IPS-15b (cell line): ENCODE measurements around the gene MAP3K20.
"Not testable (repeated sequence)": the region's sequence is repeated elsewhere in the genome, so short reads cannot be mapped to it uniquely, and the experiment has no call there.

Experiments used
- H3K27me3 ChIP-seq: one replicate; pipeline ENCODE4 v1.6.1; 2013; ENCODE audit warnings: low read length; ENCODE audit not compliant: control insufficient read depth, insufficient read depth
- H3K36me3 ChIP-seq: one replicate; pipeline ENCODE4 v1.6.1; 2013; ENCODE audit warnings: low read length; ENCODE audit not compliant: control insufficient read depth, insufficient read depth
- H3K4me1 ChIP-seq: one replicate; pipeline ENCODE4 v1.6.1; 2013; ENCODE audit warnings: mild to moderate bottlenecking, low read length; ENCODE audit not compliant: control insufficient read depth, insufficient read depth
- H3K4me3 ChIP-seq: one replicate; pipeline ENCODE4 v1.5.1; 2013; ENCODE audit warnings: low read depth, low read length
- H3K9ac ChIP-seq: one replicate; pipeline ENCODE4 v1.6.1; 2013; ENCODE audit warnings: low read depth, mild to moderate bottlenecking, low read length
- H3K9me3 ChIP-seq: one replicate; pipeline ENCODE4 v1.6.1; 2013; ENCODE audit warnings: mild to moderate bottlenecking, low read length; ENCODE audit not compliant: control insufficient read depth, insufficient read depth

Gene MAP3K20

DNA sequence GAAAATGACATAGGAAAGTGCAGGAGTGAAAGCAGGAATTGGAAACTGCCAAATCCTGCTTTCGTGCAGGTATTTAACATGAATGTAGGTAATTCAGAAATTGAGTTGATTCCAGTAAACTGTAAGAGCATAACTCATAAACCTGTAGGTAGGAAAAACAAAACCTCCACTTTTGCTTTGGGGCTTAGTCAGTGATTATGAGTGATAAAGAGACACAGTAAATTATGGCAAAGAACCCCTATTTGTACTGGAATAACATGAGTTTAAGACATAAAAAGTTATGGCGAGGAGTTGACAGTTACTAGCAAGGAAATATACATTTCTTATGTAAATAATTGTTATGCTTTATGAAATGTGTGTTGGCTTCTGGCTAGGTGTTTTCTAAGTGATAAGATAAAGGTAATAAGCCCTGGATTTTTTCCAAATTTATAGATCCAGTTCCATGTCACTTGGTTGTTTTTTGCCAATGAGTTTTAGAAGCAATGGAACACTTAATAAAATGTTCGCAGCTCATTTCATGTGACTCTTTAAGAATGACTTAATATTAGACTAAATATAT is 17.3 kb downstream of the MAP3K20 start:
- H3K4me1 ChIP-seq: peaks cover 3% of the 10 kb centered on the region
- H3K9ac ChIP-seq: no peak overlapping the region
- H3K27me3 ChIP-seq: no peaks in the 10 kb centered on the region
- no peaks in the 10 kb centered on the region for H3K36me3 ChIP-seq
- H3K4me3 ChIP-seq: no peak overlapping the region
- H3K9me3 ChIP-seq: no peaks in the 10 kb centered on the region

DNA sequence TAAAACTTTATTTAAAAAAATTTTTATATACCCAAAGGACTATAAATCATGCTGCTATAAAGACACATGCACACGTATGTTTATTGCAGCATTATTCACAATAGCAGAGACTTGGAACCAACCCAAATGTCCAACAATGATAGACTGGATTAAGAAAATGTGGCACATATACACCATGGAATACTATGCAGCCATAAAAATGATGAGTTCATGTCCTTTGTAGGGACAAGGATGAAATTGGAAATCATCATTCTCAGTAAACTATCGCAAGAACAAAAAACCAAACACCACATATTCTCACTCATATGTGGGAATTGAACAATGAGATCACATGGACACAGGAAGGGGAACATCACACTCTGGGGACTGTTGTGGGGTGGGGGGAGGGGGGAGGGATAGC is 18.0 kb downstream of the MAP3K20 start:
- not testable (repeated sequence) for H3K9me3 ChIP-seq, H3K36me3 ChIP-seq, H3K4me3 ChIP-seq, H3K4me1 ChIP-seq, H3K27me3 ChIP-seq, H3K9ac ChIP-seq

DNA sequence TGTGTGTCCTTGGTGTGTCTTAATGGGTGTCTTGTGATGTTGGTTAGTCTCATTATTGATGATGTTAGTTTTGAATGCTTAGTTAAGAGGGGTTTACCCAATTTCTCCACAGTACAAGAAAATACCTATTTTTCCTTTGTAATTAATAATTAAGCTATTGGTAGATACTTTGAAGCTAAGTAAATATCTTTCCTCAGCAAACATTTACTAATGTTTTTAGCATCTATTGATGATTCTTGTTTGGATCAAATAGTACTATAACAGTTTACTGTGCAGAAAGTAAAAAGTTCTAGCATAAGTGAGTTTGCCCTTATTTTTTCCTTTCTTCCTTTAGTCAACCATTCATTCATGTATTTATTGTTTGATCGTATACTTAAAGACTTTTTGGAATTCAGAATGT is 19.1 kb downstream of the MAP3K20 start:
- Histone ChIP-seq H3K27me3 (no peaks in the 10 kb centered on the region), H3K4me1 (no peaks in the 10 kb centered on the region), H3K9me3 (no peaks in the 10 kb centered on the region), H3K4me3 (no peak overlapping the region), H3K36me3 (no peaks in the 10 kb centered on the region), H3K9ac (no peak overlapping the region)

DNA sequence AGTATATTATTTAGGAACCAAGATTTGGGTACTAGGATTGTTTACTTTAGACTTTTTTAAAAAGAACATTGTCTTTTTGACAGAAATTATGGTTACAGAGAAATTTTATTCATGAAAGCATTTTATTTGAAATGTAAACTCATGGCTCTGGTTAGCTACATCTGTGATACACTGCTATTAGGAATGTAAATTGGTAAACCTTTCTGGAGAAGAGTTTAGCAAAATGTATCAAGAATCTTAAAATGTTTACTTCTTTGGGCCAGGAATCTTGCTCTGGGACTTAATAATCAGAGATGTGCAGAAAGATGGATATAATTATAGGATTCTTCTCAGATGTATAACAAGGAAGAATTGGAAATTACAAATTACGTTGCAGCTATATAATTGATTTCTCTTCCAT is 19.7 kb downstream of the MAP3K20 start:
- no peaks in the 10 kb centered on the region for H3K9me3 ChIP-seq
- no peaks in the 10 kb centered on the region for H3K36me3 ChIP-seq

DNA sequence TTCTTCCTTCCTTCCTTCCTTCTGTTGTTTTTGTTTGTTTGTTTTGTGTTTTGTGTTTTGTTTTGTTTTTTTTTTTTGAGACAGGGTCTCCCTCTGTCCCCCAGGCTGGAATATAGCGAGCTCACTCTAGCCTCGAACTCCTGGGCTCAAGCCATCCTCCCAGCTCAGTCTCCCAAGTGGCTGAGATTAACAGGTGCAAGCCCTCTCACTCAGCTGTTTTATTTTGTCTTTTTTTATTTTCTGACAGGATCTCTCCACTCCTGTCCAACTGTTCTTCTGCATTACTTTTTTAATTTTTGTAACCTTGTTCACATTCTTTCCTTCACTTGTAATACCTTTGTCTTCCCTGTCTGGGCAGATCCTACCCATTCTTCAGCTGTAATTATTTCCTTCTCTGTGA is 23.6 kb downstream of the MAP3K20 start:
- no peak overlapping the region for H3K4me3 ChIP-seq
- no peaks in the 10 kb centered on the region for H3K36me3 ChIP-seq
- no peak overlapping the region for H3K9ac ChIP-seq
- H3K4me1 ChIP-seq: peaks cover 2% of the 10 kb centered on the region
- H3K27me3 ChIP-seq: no peaks in the 10 kb centered on the region
- no peaks in the 10 kb centered on the region for H3K9me3 ChIP-seq

More for the DNA sequence above, 19.7 kb downstream of the MAP3K20 start:
- no peak overlapping the region for H3K9ac ChIP-seq
- H3K4me3 ChIP-seq: no peak overlapping the region
- H3K27me3 ChIP-seq: no peaks in the 10 kb centered on the region
- no peaks in the 10 kb centered on the region for H3K4me1 ChIP-seq

DNA sequence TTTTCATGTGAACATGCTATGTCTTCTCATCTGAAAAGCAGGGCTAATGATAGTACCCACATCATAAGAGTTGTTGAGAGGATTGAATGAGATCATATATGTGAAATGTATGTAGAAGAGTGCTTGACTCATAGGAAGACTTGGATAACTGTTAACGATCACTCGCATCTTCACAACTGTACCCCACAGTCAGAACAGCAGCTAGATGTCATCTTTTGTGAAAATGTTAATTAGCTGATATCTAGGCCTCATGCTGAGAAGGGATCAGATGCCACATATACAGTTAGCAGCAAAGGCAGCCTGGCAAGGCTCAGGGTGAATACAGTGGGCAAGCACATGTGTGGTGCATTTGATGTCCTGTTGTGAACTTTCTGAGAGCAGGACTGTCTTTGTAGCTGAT is 24.2 kb downstream of the MAP3K20 start:
- Histone ChIP-seq H3K9ac (no peak overlapping the region), H3K4me3 (no peak overlapping the region), H3K27me3 (no peaks in the 10 kb centered on the region), H3K4me1 (peaks cover 2% of the 10 kb centered on the region), H3K36me3 (no peaks in the 10 kb centered on the region), H3K9me3 (no peaks in the 10 kb centered on the region)

DNA sequence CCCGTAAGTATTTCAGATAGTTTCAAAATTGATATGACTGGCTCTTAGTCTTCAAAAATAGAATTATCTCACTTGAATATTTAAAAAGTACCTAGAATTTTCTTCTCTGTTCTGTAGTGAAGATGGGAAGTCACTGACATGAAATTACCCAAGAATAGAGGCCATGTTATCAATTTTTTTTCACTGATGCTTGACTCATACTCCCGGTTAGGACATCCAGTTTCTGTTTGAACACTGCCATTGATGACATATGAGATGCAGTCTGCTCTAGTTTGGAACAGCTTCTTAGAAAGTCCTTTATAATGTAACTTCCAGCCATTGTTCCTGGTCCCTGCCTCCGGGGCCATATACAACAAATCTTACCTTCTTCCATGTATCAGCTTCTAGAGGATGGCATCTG is 26.0 kb downstream of the MAP3K20 start:
- Histone ChIP-seq H3K36me3 (no peaks in the 10 kb centered on the region), H3K4me1 (peaks cover 2% of the 10 kb centered on the region), H3K9ac (no peak overlapping the region), H3K4me3 (no peak overlapping the region), H3K27me3 (no peaks in the 10 kb centered on the region), H3K9me3 (no peaks in the 10 kb centered on the region)

DNA sequence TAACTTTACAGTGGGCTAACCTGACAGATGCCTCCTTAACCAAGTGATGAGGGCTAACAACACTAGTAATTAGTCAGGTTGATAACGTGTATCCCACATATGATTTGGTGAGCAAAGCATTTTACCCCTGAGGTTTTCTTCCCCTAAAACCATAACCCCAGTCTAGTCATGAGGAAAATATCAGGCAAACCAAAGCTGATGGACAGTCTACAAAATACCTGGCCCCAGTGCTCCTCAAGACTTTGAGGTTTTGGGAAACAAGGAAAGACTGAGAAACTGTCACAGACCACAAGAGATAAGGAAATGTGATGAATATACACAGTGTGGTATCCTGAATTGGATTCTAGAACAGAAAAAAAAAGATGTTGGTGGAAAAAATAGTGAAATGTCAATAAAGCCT is 28.5 kb downstream of the MAP3K20 start:
- Histone ChIP-seq H3K4me3 (no peak overlapping the region), H3K9me3 (no peaks in the 10 kb centered on the region), H3K4me1 (peaks cover 2% of the 10 kb centered on the region), H3K36me3 (no peaks in the 10 kb centered on the region), H3K9ac (no peak overlapping the region), H3K27me3 (no peaks in the 10 kb centered on the region)

DNA sequence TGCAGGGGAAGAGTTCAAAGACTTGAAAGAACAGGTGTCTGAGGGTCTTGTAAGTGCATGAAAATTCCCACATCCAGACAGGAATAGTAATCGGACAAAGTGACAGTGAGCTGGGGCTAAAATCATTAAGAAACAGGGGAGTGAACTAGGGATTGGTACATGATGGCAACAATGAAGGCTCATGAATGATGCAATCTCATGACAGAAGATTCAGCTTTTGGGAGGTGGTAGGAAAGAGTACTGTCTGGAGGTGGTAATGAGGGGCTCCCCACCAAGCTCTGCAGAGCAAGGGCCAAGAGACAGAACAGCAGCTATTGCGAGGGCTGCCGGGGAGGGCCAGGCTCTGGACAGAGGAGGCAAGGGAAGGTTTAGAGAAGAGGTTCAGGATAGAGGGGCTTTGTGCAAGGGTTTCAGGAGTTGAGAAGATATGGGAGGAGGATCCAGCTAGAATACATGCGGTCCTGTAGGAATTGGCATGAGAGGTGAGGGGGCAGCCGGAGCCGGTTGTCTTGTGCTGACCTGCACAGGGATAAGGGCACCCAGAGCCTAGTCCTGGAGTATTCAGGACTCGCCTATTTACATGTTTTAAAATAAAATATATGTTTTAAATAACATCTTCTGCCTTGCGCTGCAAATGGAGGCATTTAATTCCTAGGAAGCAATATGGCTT is 31.4 kb downstream of the MAP3K20 start:
- Histone ChIP-seq H3K36me3 (no peaks in the 10 kb centered on the region), H3K4me3 (no peak overlapping the region), H3K9ac (no peak overlapping the region), H3K4me1 (peaks cover 2% of the 10 kb centered on the region), H3K9me3 (no peaks in the 10 kb centered on the region), H3K27me3 (no peaks in the 10 kb centered on the region)

DNA sequence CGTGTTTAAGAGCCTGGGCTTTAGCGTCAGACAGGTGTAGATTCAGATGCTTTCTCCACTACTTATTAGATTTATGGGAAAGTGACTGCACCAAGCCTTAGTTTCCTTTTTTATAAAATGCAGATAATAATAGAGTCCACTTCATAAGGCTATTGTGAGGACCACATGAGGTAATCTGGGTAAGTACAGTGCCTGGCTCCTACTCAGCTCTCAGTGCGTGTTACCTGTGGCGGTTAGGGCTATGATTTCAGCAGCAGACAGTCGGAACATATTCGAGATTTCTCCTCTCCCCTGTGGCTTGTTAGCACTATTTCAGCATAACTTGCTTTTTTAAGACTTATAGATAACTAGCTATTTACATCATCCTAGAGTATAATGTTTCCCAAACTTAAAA is 32.0 kb downstream of the MAP3K20 start:
- Histone ChIP-seq H3K9ac (no peak overlapping the region), H3K4me1 (peaks cover 2% of the 10 kb centered on the region)

DNA sequence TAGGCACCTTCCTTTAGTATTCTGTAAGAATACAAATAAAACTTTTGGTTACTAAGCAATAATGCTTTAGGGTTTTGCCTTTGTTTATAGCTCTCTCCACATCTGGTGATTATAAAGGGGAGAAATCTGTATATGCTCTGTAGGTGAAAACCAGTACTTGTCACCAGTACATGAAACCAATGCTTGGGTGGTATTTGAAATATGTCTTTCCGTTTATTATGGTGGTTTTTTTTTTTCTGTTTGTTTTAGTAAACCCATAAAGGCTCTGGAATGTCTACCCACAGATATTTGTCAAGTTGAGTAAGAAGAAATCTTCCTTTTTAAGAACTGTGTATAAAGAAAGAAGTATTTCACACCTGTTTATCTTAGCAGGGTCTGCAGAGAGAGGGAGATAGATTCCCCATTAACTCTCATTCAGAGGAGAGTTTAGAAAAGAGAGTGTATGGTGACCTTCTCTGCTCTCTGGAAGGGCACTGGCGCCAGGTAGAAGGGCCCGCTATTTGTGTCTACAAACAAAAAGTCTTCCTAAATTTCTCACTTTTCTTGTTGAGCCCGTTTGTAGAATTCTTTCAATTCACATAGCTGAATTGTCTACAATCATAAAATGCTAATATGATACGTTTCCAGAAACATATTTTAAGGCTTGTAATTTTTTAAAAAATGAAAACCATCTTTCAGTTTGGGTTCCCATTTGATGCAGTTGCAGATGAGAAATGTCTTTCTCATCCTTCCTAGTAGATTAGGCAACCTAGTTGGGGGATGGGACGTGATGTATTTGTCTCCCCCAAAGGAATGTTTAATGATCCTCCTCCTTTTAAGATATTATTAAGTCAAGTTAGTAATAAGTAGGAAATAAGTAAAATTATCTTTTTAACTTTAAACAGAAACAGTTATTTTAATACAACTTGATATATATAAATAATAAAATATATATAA is 33.9 kb downstream of the MAP3K20 start:
- H3K9me3 ChIP-seq: no peaks in the 10 kb centered on the region
- H3K36me3 ChIP-seq: no peaks in the 10 kb centered on the region
- no peak overlapping the region for H3K9ac ChIP-seq
- no peaks in the 10 kb centered on the region for H3K27me3 ChIP-seq
- H3K4me3 ChIP-seq: no peak overlapping the region
- H3K4me1 ChIP-seq: no peaks in the 10 kb centered on the region

More for the DNA sequence above, 32.0 kb downstream of the MAP3K20 start:
- H3K4me3 ChIP-seq: no peak overlapping the region
- H3K27me3 ChIP-seq: no peaks in the 10 kb centered on the region
- no peaks in the 10 kb centered on the region for H3K36me3 ChIP-seq
- no peaks in the 10 kb centered on the region for H3K9me3 ChIP-seq

DNA sequence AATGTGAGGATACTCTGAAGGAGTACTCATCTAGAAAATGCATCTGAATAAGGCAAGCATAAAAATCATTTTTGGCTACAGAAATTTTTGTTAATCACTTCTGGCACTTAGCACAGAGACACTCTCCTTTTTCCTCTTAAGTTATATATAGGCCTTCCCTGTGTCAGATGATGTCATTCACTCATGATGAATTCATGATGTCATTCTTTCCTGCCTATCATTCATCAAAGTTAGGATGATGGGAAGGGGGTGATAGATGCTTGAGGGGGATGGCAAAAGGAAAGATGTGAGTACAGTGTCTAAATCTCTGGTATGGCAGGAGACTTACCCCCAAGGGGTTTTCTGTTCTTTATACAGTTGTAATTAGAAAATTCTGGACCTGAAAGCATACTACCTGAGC is 42.0 kb downstream of the MAP3K20 start:
- Histone ChIP-seq H3K36me3 (no peaks in the 10 kb centered on the region), H3K4me3 (no peak overlapping the region), H3K27me3 (no peaks in the 10 kb centered on the region), H3K9ac (no peak overlapping the region), H3K9me3 (no peaks in the 10 kb centered on the region), H3K4me1 (no peaks in the 10 kb centered on the region)
